ENCODE data around the gene ADGRG1.

Gene ADGRG1

DNA sequence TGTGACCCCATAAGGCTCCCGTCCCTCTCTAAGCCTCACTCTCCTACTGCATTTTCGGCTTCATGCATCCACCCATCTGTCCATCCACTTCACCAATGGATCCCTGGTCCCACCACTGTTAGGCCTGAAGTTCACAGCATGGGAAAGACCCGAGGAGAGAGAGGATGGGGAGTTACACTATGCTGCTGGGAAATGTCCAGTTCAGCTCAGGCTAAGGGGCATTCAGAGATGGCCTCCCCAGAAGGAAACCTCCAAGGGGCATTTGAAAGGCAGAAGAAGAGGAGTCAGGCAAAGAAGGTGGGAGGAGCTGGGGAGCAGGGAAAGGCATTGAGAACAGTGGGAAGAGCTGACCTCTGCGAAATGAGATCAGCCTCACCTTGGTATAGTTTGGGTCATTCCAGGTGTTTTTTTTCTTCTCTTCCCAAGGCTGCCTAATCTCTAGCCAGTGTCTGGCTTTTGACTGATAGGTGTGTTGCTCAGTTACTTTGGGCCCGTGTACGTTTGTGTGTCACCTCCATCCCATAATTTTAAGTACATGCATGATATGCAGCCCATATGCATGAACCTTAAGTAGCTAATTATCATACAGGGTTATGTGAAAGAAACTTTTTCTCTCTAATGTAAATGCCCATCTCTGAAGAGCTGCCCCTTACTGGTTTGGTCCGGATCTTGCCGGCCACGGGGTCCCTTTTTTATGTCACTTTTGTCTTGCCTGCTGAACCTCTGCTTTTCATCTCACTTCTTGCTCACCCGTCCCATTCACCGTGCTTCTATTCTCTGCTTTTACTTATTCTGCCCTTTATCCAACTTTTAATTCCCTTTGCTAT, 54.6 kb downstream of the ADGRG1 start:
- in situ Hi-C loops (cut with MboI; ENCODE audit: low sequenced_read_pairs), result no loop called here

DNA sequence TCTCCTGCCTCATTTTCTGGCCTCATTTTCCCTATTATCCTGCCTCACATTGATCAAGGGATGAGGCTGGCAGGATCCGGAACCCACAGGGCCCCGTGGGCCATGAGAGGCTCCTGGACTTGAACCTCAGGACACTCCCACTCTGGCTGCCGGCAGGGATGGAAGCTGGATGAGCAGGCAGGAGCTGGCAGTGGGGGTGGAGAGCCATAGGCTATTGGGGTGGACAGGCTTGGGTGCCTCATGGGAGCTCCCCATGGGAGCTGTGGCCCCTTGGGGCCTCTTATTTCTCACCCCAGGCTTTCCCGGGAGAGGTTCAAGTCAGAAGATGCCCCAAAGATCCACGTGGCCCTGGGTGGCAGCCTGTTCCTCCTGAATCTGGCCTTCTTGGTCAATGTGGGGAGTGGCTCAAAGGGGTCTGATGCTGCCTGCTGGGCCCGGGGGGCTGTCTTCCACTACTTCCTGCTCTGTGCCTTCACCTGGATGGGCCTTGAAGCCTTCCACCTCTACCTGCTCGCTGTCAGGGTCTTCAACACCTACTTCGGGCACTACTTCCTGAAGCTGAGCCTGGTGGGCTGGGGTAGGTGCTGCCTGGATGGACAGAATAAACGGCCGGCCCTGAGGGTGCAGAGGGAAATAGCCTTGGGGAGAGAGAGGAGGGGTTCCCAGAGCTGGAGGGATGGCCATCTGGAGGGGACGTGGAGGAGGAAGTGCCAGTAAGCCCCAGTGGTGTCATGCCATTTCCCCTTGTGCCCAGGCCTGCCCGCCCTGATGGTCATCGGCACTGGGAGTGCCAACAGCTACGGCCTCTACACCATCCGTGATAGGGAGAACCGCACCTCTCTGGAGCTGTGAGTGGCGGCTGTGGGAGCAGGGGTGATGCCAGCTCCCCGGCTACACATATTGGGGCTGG, 55.5 kb downstream of the ADGRG1 start:
- in situ Hi-C loops (cut with MboI; ENCODE audit: low sequenced_read_pairs), result no loop called here

DNA sequence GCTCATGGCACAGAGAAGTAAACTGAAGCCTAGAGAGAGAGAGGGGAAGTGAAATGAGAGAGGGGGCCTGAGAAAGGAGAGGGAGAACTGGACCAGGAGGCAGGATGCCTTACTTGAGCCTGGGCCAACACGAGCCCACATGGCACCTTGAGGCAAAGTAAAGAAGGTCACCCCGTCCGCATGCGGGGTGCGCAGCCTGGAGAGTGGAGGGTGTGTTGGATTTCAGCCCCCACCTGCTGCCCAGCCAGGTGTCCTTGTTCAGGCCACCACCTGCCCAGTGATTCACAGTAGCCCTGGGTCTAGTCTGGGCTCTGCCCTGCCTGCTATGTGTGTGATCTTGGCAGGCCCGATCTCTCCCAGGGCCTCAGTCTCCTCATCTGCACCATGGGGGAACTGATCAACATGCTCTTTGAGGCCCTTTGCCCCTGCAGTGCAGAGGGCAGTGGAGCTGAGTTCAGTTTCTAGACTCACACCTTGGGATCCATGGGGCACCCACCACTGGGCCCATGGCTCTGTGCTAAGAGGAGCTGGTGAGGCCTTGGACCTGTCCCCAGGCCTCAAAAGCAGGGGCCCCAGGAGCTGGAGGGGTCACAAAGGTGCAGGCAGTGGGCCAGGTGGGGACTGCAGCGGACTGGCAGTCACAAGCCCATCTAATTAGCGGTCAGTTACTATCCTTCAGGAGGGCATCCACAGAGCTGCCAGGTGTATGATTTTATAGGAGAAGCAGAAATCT, 56.4 kb downstream of the ADGRG1 start:
- in situ Hi-C loops (cut with MboI; ENCODE audit: low sequenced_read_pairs), result no loop called here

DNA sequence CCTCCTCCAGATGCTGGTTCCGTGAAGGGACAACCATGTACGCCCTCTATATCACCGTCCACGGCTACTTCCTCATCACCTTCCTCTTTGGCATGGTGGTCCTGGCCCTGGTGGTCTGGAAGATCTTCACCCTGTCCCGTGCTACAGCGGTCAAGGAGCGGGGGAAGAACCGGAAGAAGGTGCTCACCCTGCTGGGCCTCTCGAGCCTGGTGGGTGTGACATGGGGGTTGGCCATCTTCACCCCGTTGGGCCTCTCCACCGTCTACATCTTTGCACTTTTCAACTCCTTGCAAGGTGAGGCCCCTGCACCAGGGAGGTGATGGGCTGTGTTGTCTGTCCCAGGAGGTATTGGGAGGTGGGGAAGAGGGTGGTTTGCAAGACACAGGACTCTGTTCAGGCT, 57.2 kb downstream of the ADGRG1 start:
- in situ Hi-C loops (cut with MboI; ENCODE audit: low sequenced_read_pairs), result no loop called here

DNA sequence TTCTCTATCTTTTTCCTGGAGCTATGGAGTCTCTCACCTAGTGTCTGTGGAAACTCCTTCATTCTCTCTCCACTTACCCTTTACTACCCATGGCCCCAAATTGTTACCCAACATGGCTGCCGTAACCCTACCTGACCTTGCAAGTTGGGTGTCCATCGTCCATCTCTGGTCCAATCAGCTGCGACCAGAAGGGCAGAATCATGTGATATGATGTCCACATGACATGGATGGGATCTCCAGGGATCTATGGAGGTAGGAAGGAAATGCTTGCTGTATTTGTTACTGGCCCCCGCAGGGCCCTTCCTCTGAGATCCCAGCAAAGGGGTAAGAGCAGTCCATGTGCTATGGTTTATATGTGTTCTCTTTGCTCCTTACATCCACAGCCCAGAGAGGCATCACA, 58.1 kb downstream of the ADGRG1 start:
- in situ Hi-C loops (cut with MboI; ENCODE audit: low sequenced_read_pairs), result no loop called here

DNA sequence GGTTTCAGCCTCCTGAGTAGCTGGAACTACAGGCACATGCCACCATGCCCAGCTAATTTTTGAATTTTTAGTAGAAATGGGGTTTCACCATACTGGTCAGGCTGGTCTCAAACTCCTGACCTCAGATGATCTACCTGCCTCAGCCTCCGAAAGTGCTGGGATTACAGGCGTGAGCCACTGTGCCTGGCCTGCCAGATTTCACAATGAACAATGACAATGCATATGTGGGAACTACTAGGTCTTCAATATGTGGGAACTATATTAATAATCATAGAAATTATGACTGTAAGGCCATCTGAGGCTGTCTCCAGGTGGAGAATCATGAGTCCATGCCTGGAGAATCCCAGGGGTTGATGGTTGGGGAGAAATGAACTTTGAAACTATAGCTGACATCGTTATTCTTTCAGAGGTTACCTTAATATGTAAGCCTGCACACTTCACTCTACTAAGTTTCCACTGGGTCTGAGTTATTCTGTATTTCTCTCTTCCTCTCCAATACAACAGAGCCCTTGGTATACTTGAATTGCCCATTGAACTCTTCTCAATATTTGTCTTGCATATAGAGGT, 59.0 kb downstream of the ADGRG1 start:
- in situ Hi-C loops (cut with MboI; ENCODE audit: low sequenced_read_pairs), result no loop called here

DNA sequence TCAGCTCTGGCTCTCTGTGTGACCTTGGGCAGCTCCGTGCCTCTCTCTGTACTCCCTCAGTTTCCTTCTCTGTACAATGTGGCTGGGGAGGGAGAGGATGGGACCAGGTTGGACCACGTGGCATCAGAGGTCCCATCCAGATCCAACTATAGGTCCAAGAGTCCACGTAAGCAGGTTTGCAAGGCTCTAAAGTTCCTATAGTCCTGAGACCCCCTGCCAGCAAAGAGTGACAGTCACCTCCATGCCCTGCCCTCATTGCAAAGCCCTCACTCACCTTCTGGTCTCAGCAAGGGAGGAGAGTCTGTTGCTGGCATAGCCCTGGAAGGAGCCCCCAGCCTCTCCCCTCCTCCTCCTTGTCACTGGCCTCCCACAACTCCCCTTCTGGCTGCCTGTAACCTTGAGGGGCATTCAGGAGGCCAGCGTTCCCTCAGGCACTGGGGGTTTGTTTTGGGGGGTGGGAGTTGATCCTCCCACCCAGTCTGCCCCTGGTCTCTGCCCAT, 60.1 kb downstream of the ADGRG1 start:
- in situ Hi-C loops (cut with MboI; ENCODE audit: low sequenced_read_pairs), result no loop called here

DNA sequence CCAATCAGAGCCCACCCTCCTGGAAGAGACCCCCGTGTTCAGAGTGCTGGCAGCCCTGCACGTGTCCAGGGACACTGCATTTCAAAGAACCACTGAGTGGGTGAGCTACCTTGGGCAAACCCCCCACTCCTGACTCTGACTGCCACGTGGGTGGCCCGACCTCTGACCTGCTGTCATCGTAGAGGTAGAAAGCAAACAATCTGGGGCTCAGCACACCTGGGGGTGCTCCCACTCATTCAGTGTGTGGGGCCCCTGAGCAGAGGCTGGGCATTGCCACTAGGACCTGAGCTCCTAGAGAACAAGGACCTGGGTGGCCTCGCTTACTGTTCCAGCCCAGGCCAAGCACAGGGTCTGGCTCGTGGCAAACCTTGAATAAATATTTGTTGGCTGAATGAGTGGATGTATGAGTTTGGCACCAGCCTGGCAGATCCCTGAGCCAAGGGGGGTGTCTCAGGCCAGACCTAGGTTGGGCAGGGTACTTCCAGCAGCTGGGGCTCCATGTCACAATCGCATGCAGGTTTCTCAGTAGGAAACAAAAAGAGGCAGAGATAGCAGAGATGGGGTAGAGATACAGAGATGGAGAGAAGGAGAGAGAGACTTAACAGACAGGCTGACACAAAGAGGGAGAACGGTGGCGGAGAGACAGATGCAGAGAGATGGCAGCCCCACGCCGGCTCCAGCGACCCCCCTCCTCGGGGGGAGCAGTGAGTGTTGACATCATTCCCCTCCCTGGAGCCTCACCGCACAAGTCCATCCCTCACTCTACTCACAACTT, 60.7 kb downstream of the ADGRG1 start:
- in situ Hi-C loops (cut with MboI; ENCODE audit: low sequenced_read_pairs), result no loop called here

DNA sequence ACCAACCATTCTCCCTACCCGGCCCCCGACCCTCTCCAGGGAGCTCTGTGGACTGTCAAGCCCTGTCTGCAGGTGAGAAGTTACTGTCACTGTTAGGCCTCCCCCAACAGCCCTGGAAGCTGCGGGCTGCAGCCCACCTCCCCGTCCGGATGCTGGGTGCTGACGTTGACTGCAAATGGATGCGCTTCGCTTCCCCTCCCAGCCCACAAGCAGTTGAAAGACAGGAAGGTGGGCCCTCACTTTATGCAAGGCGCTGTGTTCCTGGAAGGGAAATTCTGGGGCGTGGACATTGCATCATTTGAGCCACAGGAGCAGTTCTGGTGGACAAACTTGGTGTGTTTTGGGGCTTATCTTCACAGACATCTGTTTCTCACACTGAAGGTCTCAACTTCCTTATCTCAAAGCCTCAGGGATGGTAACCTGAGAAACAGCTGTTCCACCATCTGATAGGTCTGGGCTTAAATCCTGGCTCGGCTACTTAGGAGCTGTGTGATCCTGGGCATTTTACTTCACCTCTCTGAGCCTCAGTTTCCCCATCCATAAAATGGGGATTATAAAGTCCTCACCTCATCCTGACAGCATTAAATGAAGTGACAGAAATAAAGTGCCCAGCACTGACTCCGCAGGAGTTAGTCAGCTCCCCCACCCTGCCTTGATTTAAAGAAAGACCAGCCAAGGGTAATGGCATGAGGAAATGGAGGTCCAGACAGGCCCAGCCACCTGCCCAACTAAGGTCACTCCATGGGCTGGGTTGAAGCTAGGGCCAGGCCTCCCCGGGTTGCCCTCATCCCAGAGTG, 61.5 kb downstream of the ADGRG1 start:
- in situ Hi-C loops (cut with MboI; ENCODE audit: low sequenced_read_pairs), result no loop called here

DNA sequence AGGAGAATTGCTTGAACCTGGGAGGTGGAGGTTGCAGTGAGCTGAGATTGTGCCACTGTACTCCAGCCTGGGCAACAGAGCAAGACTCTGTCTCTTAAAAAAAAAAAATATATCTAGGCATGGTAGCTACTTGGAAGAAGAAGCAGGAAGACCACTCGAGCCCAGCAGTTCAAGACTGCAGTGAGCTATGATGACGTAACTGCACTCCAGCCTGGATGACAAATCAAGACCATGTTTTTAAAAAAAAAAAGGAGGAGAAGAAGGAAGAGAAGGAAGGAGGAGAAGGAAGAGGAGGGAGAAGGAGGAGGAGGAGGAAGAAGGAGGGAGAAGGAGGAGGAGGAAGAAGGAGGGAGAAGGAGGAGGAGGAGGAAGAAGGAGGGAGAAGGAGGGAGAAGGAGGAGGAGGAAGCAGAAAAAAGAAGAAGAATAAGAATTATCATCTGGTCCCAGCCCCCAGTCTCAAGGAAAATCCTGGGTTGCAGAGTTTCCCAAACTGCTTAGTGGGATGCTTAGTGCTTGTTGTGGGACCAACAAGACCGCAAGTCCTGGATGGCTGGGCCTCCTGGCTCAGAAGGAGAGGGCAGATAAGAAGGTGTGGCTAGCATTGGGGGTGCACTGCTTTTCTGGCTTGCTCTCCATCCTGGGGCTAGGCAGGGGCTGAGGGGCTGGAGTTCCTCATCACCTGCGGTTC, 62.5 kb downstream of the ADGRG1 start:
- in situ Hi-C loops (cut with MboI; ENCODE audit: low sequenced_read_pairs), result no loop called here

DNA sequence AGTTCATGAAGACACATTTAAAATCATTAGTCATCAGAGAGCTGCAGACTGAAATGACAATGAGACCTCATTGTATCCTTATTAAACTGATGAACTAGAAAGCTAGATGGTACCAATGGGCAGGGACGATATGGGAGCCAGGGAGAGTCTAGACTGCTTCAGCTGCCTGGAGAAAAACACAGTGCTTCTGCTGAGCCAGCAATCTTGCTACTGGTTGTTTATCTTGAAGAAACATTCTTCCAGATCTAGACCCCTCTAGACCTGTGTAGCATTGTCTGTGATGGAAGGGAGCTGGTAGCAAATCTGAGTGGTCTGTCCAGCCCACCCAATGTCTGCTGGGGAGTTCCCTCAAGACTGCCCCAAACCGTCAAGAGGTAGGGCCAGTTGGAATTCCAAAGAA, 64.2 kb downstream of the ADGRG1 start:
- in situ Hi-C loops (cut with MboI; ENCODE audit: low sequenced_read_pairs), result no loop called here

DNA sequence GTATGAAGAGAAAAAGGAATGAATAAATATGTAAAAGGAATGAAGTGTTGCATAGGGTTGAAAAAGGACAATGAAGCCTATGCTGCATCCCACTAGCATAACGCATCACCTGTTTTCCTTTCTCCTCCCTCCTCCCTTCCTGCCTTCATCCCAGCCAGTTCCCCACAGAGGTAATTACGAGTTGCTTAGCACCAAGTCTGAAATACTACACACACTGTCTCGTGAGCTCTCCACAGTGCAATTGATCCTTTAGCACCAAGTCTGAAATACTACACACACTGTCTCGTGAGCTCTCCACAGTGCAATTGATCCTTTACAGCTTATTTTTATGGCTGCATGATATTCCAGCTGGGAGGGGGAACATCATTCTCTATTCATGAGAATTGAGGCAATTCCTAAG, 65.1 kb downstream of the ADGRG1 start:
- in situ Hi-C loops (cut with MboI; ENCODE audit: low sequenced_read_pairs), result no loop called here

DNA sequence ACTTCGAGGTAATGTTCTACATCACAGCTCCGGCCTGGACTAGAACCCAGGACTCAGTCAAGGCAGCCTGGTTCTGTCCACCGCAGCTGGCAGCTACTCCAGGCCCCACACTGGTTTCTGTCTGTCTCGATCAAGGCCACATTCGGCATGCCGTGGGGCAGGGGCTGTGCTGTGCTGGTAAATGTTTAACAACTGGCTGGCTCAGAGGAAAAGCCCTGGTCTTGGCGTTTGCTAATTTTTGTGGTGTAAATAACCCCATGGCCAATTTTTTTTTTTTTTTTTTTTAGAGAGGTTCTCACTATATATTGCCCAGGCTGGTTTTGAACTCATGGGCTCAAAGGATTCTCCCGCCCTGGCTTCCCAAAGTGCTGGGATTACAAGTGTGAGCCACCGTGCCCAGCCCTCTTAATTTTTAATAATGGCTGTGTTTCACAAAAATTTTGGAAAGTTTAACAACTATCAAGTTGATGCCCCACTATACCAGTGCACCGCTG, 65.8 kb downstream of the ADGRG1 start:
- in situ Hi-C loops (cut with MboI; ENCODE audit: low sequenced_read_pairs), result no loop called here

DNA sequence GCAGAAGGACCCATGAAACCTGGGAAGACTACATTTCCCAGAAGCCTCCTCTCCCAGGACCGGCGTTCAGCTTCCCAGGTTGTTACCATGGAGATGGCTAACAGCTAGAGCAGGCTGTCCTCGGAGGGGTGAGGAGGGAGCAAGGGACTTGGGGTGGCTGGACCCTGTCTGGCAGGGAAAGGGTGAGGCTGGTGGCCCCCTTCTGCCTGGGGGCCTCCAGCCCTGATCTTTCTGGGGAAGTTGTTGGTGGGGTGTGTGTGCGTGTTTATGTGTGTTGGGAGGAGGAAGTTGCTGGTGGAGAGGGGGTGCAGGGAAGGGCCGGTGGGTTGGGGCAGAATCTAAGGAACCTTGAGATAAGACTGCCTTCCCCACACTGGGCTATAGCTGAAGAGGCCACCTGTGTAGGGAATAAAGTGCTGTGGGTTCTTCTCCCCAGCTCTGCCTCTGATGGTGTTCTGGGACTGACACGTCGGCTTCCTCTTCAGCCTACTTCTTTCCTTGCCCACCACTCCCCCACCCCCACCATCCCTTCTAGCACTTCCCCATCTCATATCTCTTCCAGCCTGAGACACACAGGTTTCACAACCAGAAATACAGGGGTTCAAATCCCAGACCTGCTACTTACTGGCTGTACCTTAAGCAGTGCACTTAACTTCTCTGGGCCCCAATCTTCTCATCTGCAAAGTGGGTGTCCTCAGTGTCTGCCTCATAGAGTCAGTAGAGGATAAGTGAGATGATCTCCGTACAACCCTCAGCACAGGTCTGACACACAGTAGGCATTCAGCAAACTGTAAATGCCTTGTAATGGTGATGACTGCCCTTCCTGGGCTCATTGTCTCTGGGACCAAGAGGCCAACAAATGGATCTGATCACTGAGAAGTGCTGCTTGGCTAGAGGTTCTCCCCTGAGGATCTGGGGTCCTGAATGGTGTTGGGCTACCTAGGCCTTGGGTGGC, 66.6 kb downstream of the ADGRG1 start, which contains the start of gene DRC7:
TSS of gene DRC7 (plus strand) at position 82 of the 955 bp plus-strand sequence. CDS start 3,144 bp downstream, outside the sequence.
- in situ Hi-C loops (cut with MboI; ENCODE audit: low sequenced_read_pairs), result no loop called here

DNA sequence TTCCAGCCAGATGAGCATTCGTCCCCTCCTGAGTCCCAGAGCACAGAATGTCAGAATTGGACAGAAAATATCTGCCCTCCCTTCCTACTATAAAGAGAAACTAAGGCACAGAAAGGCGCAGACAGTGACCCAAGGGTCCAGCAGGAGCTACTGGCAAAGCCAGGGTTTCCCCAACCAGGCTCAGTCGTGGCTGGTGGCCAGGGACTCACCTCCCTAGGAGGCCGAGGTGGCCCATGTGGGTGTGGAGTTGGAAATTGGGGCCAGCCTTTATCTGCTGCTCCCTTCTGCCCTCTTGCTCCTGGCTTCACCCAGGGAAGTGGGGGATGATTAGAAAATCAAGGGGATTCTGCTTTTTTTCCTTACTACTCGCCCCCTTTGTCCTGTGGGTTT, 67.2 kb downstream of the ADGRG1 start:
- in situ Hi-C loops (cut with MboI; ENCODE audit: low sequenced_read_pairs), result no loop called here

DNA sequence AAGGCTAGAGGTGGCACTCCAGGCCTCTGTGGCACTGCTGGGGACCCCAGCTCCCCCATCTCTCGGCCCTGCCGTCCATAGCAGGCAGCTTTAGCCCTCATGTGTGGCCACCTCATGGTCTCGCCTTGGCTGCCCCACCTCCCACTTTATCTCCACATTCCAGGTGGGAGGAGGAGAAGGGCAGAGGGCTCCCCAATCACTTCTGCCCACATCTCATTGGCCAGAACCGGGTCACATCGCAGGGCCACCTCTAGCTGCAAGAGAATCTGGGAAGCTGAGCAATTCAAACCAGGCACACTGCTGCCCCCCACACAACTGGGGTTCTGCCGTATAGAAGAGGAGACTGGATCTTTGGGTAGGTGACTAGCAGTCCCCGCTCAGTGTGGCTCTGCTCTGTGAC, 67.8 kb downstream of the ADGRG1 start:
- in situ Hi-C loops (cut with MboI; ENCODE audit: low sequenced_read_pairs), result no loop called here

DNA sequence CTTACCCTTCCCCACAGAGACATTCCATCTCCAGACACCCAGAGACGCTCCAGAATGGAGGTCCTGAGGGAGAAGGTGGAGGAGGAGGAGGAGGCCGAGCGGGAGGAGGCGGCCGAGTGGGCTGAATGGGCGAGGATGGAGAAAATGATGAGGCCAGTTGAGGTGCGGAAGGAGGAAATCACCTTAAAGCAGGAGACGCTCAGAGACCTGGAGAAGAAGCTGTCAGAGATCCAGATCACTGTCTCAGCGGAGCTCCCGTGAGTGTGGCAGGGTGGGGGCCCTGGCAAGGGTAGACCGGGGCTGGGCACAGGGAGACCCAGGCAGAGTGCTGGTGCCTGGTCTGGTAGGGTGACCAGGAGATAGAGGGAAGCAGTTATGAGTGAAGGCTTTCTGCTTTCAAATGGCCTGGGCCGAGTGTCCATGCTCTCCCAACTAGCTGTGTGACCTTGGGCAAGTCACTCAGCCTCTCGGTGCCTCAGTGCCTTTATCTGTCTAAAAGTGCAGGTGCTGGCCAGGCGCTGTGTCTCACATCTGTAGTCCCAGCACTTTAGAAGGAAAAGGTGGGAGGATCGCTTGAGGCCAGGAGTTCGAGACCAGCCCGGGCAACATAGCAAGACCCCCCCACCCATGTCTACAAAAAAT, 69.6 kb downstream of the ADGRG1 start:
- in situ Hi-C loops (cut with MboI; ENCODE audit: low sequenced_read_pairs), result no loop called here
